Peyer's patch (tissue), 4 donors: ENCODE data around the gene RNF180. TPM values are rescaled to one million over a fixed set of nuclear protein-coding genes. Genes with fewer than 3 reads are reported as not detected.
"Not testable (repeated sequence)": the region's sequence is repeated elsewhere in the genome, so short reads cannot be mapped to it uniquely, and the experiment has no call there.

Source experiments
- DNase-seq, 3 donors: peaks; one replicate each; pipeline ENCODE4 v3.0.0-alpha.2; 2017 to 2019
- H3K27ac ChIP-seq, 4 donors: fragments of 200-600 bp; sonication (generic); one replicate each; pipeline ENCODE4 v1.5.1; 2016 to 2019
- H3K27me3 ChIP-seq, 2 donors: fragments of 200-600 bp; sonication (generic); one replicate each; pipeline ENCODE4 v1.5.1; 2019
- H3K36me3 ChIP-seq, 3 donors: fragments of 200-600 bp; sonication (generic); one replicate each; pipeline ENCODE4 v1.5.1; 2016 to 2019
- H3K4me1 ChIP-seq, 4 donors: fragments of 200-600 bp; sonication (generic); one replicate each; pipeline ENCODE4 v1.5.1; 2016 to 2019
- H3K4me3 ChIP-seq, 4 donors: fragments of 200-600 bp; sonication (generic); 1 replicate in 3 of 4; 2 replicates in 1 of 4; pipeline ENCODE4 v1.5.1; 2016 to 2019; ENCODE audit warnings: mild to moderate bottlenecking in 1 of 4
- H3K9me3 ChIP-seq, 4 donors: fragments of 200-600 bp; sonication (generic); one replicate each; pipeline ENCODE4 v1.5.1; 2016 to 2019; ENCODE audit warnings: mild to moderate bottlenecking in 1 of 4
- CTCF ChIP-seq, 6 experiments: fragments of 450-650 bp in 4 of 6; fragments of 200-600 bp in 2 of 6; sonication (generic) in 1 of 6; IDR thresholded peaks; one replicate each; pipeline ENCODE4 v1.5.1; 2017 to 2019; ENCODE audit warnings: antibody characterized with exemption in 6 of 6, mild to moderate bottlenecking in 3 of 6, moderate library complexity in 1 of 6
- POLR2A ChIP-seq, 2 donors: fragments of 450-650 bp; IDR thresholded peaks; one replicate each; pipeline ENCODE4 v1.5.1; 2017; ENCODE audit warnings: antibody characterized with exemption in 2 of 2, mild to moderate bottlenecking in 2 of 2, moderate library complexity in 2 of 2
- total RNA-seq, 4 donors: library from RNA; depleted of rRNA; stranded (reverse); fragments of >200 nt; gene quantifications; one replicate each; pipeline ENCODE4 v1.1.0, GENCODE V29; 2016

The RNF180 gene
- total RNA-seq, 4 donors from 2014 or later, result 3.2 to 9.1 (median 4.3) TPM

GRCh38 chr5:64344501-64344900, 178.9 kb downstream of the RNF180 start:
- Histone ChIP-seq H3K36me3 (no peaks in the 10 kb centered on the region), H3K9me3 (no peaks in the 10 kb centered on the region), H3K27me3 (no peaks in the 10 kb centered on the region), H3K4me1 (no peaks in the 10 kb centered on the region), H3K27ac (no peak overlapping the region), H3K4me3 (no peak overlapping the region)
- TF ChIP-seq POLR2A (IDR thresholded peaks at IDR 0.05) (no peak), CTCF (IDR thresholded peaks at IDR 0.05) (no peak)
- no peak for DNase-seq

- Histone ChIP-seq H3K36me3 (no peaks in the 10 kb centered on the region), H3K4me1 (no peaks in the 10 kb centered on the region), H3K27ac (no peak overlapping the region), H3K9me3 (no peaks in the 10 kb centered on the region), H3K4me3 (no peak overlapping the region), H3K27me3 (no peaks in the 10 kb centered on the region)
- DNase-seq, result no peak
- TF ChIP-seq POLR2A (IDR thresholded peaks at IDR 0.05) (no peak), CTCF (IDR thresholded peaks at IDR 0.05) (no peak)
Measured at GRCh38 chr5:64347309-64347708, 181.7 kb downstream of the RNF180 start.

GRCh38 chr5:64364426-64364825, 198.8 kb downstream of the RNF180 start:
- no peak for DNase-seq
- peaks cover 0 to 5% (median 0%) of the 10 kb centered on the region in 4 donors for H3K9me3 ChIP-seq
- TF ChIP-seq POLR2A (IDR thresholded peaks at IDR 0.05) (no peak), CTCF (IDR thresholded peaks at IDR 0.05) (no peak)
- no peaks in the 10 kb centered on the region for H3K36me3 ChIP-seq
- H3K27me3 ChIP-seq, result no peaks in the 10 kb centered on the region
- no peak overlapping the region for H3K4me3 ChIP-seq
- H3K4me1 ChIP-seq, result no peaks in the 10 kb centered on the region
- no peak overlapping the region for H3K27ac ChIP-seq

GRCh38 chr5:64384765-64385164, 219.1 kb downstream of the RNF180 start:
- no peak for DNase-seq
- H3K27ac ChIP-seq, result no peak overlapping the region
- no peaks in the 10 kb centered on the region for H3K36me3 ChIP-seq
- H3K9me3 ChIP-seq, result peaks cover 0 to 4% (median 0%) of the 10 kb centered on the region in 4 donors
- H3K27me3 ChIP-seq, result no peaks in the 10 kb centered on the region
- no peak overlapping the region for H3K4me3 ChIP-seq
- TF ChIP-seq CTCF (IDR thresholded peaks at IDR 0.05), result no peak
- TF ChIP-seq POLR2A (IDR thresholded peaks at IDR 0.05), result no peak
- H3K4me1 ChIP-seq, result no peaks in the 10 kb centered on the region

- no peaks in the 10 kb centered on the region for H3K36me3 ChIP-seq
- TF ChIP-seq POLR2A (IDR thresholded peaks at IDR 0.05), result no peak
- no peak for TF ChIP-seq CTCF (IDR thresholded peaks at IDR 0.05)
- no peaks in the 10 kb centered on the region for H3K4me1 ChIP-seq
- no peak overlapping the region for H3K4me3 ChIP-seq
- DNase-seq, result no peak
- no peak overlapping the region for H3K27ac ChIP-seq
- H3K9me3 ChIP-seq, result no peaks in the 10 kb centered on the region
- H3K27me3 ChIP-seq, result no peaks in the 10 kb centered on the region
Measured at GRCh38 chr5:64397552-64397951, 231.9 kb downstream of the RNF180 start.

- H3K4me1 ChIP-seq, DNase-seq, H3K9me3 ChIP-seq, H3K27me3 ChIP-seq, H3K36me3 ChIP-seq, H3K4me3 ChIP-seq, H3K27ac ChIP-seq: not testable (repeated sequence)
Measured at GRCh38 chr5:64398735-64399134, 233.1 kb downstream of the RNF180 start.

GRCh38 chr5:64407103-64407825, 241.6 kb downstream of the RNF180 start:
- not testable (repeated sequence) for H3K27ac ChIP-seq, DNase-seq, H3K4me3 ChIP-seq, H3K36me3 ChIP-seq, H3K4me1 ChIP-seq, H3K27me3 ChIP-seq, H3K9me3 ChIP-seq
